ENCODE data around the gene MAP1LC3B.

MAP1LC3B gene

DNA sequence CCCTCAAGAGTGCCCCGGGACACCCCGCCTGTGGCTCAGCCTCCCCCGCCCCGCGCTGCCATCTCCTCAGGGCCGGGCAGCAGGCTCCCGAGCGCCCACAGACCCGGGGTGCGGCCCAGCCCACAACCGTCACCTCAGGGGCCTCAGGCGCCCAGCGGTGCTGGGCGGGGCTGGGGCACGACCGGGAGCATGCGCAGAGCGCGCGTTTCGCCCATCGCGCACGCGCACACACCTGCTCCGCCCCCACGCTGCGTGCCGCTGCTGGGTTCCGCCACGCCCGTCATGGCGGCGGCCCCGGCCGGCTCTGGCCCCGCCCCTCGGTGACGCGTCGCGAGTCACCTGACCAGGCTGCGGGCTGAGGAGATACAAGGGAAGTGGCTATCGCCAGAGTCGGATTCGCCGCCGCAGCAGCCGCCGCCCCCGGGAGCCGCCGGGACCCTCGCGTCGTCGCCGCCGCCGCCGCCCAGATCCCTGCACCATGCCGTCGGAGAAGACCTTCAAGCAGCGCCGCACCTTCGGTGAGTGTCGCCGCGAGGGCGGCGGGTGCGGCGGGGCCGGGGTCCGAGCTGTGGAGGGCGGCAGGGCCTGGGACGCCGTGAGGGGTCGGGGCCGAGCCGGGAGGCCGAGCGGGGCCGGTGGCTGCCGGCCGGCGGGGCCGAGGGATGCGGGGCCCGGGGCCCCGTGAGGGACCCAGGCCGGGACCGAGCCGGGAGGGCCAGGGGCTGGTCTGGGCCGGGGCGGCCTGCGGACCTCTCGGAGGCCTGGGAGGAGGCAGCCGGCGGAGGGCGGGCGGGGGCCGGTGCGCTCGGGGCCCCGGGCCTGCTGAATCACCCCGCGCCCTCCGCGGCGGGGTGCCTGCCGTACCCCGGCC lies at the start of gene MAP1LC3B:
TSS of gene MAP1LC3B (plus strand) at position 387 of the 871 bp plus-strand sequence. CDS start at position 479, 92 bp downstream.
- peak; percentile 92 to 97 (median 96) for DNase-seq (ENCODE audit: low read depth in 3 of 3)

DNA sequence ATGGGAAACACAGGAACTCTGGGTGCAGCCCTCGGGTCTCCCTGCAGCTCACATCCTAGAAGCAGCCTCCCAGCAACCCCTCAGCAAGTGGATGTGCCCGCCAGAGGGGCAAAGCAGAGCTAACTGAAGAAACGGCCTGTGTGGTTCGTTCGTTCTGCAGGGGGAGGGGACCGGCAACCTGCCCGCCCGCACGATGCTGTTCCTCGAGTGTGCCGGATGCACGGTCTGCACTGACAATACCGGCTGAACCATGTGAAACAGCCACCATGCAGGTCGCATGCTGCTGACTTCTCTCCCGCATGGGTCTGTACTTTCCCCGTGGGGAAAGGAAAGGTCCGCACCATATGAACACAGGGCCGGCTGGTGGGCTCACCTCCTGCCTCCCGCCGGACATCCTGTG lies 49.6 kb upstream of the MAP1LC3B start:
- DNase-seq (ENCODE audit: low read depth in 3 of 3): no peak

DNA sequence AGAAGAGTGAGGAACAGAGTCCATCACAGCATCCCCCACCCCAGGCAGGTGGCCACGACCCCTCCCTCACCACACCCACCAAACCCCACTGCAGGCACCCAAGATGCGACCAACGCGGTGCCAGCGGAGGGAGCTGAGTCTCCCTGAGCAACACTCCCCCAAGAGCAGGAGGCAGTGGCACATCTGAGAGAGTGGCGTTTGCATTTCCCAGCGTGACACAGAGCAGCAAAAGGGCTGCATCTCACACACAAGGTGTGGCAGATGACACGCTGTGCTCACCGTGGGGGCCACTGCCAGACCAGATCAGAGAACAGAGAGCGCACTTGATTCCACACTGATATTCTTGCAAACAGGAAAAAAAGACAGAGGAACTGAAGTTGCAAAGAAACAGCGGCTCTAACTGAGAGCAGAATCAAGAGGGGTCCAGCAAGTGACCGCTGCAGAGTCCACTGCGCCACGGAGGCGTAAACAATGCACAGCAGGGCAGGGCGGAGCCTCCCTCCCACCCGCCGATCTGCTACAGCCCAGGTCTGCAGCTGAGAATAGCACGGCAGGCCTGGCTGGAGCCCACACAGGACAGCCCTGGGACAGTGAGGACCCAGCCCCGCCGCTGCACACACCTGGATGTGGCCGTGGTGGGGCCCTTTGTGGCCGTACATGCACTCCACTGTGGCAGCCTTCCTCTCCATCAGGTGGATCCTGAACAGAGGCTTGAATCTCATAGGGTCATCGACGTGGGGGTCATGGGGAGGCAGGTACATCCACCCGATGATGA lies 49.0 kb upstream of the MAP1LC3B start:
- DNase-seq (ENCODE audit: low read depth in 3 of 3): no peak

DNA sequence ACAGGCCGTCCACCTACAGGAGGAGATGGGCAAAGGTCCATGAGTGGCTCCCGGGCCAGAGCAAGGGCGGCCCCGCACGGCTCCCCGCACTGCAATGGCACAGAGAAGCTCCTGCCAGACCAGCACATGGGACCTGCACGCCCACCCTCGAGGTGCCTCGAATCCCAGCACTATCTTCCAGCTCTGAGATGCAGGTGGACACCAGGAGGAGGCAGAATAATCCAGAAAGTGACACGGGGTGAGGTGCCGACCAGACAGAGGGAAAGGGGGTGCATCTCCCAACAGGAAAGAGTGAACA lies 48.4 kb upstream of the MAP1LC3B start:
- DNase-seq (ENCODE audit: low read depth in 3 of 3): no peak

DNA sequence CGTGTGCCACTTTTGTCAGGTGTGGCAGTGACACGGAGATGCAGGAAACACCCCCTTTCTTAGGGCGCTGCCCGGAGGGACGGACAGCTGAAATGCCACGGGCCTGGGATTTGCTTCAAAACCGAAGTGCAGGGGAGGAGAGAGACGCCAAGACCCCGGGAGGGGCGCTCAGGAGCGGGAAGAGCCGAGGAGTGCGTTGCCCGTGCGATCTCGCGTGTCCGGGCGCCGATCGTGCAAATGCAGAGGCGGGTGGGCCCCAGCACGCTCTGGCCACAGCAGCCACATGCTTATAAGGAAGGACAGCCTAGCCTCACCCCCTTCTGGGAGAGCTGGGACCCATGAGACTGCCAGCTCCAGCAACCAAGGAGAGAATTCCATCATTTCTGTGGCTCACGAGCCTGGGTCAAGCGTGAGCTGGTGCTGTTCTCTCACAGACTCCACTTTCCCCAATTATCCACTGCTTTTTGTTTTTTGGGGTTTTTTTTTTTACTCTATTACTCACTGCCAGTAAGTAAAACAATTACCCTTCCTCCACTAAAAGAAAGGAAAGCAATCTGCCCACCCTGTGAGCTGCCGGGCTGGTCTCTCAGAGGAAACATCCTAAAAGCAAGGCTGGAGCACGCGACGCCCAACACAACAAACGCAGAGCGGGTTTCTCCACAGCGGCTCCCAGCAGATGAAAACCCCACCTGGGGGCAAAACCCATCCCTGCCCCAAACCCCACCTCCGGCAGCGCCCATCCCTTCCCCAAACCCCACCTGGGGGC lies 47.8 kb upstream of the MAP1LC3B start:
- DNase-seq (ENCODE audit: low read depth in 3 of 3): no peak

DNA sequence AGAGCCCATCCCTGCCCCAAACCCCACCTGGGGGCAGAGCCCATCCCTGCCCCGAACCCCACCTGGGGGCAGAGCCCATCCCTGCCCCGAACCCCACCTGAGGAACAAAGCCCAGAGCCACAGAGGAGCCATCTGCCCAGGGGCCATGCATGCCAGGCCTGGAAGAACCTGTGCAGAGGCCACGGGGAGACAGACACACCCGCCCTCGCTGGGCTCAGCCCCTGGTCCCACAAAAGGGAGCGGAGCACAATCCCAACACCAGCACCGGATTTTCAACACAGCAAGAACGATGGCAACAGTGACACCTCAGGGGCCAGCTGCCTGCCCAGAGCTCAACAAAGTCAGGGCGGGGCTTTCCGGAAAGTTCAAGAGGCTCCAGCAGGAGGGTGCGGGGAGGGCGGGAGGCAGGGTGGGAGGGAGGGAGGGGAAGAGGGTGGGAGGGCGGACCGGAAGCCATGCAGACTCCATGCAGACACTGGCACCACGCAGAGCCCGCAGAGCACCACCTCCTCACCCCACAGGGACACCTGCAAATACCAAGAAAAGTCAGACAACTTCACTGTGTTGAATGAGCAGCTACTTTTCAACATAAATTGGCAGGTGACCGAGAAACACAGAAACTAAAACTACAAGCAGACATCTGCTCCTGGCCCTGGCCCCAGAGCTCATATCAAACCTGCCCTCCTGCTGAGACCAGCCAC lies 47.1 kb upstream of the MAP1LC3B start:
- DNase-seq (ENCODE audit: low read depth in 3 of 3): peak in 2 of 3 experiments; percentile 27 to 50

DNA sequence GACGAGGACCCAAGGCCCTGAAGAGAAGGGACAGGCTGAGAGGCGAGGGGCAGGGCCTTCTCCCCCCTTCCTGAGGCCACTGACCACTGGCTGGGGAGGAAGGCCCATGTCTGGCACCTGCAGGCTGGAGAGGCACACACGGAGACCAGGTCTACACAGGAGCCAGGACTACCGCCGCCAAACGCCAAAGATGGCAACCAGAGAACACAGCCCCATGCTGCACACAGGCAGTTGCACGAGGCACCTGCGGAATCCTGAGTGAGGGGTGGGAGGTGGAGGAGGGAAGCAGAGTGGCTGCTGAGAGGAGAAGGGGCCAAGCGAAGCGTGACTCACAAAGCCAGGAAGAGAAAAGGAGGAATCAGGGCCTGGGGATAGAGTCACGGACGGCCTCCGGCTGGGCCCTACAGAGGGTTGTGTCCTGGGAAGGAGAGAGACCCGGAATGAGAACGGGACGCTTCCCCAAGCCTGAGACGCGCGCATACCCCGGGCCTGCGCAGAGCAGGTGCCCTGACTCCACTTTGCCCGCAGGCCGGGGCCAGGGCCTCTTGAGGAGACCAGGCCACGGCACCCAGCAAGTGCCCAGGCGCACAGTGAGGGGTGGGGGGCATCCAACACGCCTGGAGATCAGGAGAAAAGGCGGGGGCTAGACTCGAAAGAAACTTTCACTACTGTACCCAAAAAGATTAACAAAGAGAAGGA lies 46.3 kb upstream of the MAP1LC3B start:
- no peak for DNase-seq (ENCODE audit: low read depth in 3 of 3)

DNA sequence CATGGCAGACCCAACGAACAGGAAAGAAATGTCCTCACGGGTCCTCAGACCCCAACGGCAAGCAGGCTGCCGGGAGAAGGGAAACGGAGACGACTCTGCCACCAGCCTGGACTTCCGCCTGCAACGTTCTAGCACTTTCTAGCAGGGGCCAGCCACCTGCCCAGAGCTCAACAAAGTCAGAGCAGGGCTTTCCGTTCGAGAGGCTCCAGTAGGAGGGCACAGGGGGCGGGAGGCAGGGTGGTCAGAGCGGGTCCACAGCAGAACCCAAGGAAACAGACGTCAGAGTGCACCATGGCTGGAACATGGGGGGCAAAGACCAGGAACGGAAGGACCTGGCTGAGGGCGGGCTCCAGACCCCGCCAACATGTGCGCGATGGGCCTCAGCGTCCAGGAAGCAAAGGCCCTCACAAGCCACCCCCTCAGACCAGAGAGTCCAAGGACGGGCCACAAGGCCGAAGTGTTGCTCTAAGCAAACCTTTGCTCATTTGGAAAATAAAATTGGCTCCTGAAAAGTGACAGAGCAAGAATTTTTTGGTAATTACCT lies 45.5 kb upstream of the MAP1LC3B start:
- DNase-seq (ENCODE audit: low read depth in 3 of 3): no peak

DNA sequence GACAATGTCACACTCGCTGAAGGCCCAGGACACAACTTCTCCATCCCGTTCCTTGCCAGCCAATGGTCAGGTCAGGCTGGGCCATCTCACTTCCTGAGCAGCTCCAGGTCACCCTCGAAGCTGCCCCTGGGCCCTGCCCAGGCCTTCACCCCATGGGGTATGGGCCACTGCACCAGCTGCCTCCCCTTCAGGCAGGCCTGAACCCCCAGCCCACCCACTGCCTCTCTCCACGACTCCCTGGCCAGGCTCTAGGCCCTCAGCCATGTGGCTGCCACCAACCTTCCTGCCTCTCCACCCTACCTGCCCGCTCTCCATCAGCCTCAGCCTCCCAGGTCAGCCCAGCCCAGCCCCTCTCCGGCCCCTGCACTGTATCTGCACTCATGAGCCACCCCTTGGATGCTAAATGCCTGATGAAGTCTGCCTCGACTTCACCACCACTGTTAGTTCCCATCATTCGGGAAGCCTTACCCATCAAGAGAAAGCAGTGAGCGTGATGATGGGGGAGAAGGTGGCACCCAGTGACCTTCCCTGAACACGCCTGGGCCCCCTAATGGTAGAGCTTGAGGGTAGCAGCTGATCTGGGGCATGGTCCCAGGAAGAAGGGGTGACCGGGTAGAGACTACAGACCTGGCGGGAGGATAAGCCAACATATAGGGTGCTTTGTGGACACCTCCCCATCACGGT lies 44.1 kb upstream of the MAP1LC3B start:
- DNase-seq (ENCODE audit: low read depth in 3 of 3): no peak

DNA sequence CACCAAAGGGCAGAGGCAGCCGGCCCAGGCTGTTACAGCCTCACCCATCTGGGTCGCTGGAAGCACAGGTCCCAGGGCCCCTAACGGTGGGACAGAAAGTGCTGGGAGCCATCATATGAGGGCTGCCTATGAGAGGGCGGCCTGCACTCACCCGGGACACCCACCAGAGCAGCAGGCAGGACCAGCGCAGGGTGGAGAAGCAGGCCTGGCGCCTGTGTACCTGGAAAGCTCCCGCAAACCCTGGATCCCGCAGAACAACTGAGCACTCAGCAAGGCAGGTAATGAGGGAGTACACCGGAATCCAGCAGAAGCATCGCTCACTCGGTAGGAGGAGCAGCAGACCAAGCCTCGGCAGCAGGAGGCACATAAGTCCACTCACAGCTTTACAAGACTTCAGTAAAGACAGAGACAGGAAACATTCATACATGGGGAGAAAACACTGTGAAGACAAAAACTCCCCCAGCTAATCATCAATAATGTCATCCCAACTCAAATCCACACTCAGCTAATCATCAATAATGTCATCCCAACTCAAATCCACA lies 43.4 kb upstream of the MAP1LC3B start:
- DNase-seq (ENCODE audit: low read depth in 3 of 3): no peak

DNA sequence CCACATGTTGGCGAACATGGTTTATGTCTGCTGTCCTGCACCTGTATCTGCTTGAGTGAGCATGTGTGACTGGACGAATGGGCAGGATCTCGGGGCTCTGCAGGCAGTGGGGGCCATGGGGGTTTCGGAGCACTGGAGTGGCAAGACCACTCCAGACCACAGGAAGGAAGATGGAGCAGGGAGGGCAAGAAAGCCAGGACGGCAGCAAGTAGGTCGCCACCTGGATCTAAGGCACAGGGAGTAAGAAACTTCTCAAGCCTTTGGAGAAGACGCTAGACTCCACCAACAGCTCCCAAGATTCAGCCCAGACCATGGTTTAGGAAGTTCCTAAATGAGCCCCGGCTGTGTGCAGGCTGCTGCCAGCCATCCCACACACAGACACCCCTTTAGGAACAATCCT lies 42.1 kb upstream of the MAP1LC3B start:
- no peak for DNase-seq (ENCODE audit: low read depth in 3 of 3)

DNA sequence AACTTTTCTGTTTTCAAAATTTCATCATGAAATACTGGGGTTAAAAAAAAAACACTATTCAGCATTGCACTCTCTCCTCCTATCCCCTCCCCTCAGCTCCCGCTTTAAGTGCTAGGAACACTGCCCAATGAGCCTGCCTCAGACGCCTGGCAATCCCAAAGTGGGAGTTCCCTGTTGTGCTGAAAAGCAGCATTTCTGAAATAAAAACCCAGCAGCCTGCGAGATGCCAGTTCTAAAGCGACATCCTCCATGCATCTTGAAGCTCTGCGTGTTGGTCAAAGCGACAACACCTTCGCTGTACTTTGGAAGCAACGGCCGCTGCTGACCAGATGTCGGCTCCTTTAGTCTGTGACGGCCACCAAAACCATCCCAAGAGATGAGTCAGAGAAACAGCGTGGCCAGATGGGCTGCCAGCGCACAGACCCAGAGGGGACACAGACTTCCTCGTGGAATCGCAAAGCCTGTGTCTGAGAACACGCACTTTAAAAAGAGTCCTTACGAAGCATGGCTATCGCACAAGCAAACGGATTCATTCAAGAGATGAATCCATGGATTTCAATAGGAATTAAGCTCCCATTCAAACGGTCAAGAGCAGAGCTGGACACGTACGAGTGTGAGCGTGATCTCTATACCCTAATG lies 41.3 kb upstream of the MAP1LC3B start:
- no peak for DNase-seq (ENCODE audit: low read depth in 3 of 3)

DNA sequence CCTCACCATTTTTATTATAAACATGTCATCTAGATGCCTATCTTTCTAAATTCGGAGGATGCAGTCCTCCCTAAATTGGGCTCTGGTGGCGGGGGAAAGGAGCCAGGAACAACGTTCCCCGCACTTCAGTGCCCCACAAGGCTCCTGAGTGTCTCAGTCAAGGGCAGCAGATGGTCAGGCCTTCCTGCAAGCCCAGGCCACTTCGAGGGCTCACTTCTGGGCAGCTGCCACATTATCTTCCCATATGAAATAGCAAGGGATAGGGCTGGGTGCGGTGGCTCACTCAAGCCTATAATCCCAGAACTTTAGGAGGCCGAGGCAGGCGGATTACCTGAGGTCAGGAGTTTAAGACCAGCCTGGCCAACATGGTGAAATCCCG lies 40.8 kb upstream of the MAP1LC3B start:
- DNase-seq (ENCODE audit: low read depth in 3 of 3): no peak

DNA sequence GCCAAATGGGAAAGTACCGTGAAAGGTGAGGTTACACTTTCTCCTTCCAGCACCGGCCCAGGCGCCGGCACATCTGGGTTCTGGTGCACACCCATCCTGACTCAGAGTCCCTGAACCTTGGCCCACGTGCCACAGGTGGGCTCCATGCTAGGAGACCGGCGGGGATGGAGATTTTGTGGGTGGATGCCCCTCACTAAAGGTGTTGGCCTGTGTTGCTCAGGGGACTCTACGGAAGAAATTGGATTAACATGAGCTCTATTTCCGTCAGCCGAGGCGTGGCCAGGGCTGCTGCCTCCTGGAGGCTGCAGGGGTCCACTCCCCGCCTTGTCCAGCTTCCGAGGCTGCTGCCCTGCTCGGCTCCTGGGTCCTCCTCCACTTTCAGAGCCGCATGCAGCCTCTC lies 39.3 kb upstream of the MAP1LC3B start:
- DNase-seq (ENCODE audit: low read depth in 3 of 3): no peak

DNA sequence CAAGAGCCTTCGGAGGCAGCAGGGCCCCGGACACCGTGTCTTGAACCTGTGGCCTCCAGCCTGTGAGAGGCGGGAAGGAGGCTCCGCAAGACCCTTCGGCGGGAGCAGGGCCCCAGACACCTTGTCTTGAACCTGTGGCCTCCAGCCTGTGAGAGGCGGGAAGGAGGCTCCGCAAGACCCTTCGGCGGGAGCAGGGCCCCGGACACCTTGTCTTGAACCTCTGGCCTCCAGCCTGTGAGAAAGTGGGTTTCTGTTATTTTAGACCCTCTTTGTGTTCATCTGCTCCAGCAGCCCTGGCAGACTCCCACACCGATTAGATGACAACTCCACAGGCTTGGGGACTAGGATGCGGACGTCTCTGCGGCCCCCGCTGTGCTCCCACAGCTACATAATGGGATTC lies 38.5 kb upstream of the MAP1LC3B start:
- no peak for DNase-seq (ENCODE audit: low read depth in 3 of 3)

DNA sequence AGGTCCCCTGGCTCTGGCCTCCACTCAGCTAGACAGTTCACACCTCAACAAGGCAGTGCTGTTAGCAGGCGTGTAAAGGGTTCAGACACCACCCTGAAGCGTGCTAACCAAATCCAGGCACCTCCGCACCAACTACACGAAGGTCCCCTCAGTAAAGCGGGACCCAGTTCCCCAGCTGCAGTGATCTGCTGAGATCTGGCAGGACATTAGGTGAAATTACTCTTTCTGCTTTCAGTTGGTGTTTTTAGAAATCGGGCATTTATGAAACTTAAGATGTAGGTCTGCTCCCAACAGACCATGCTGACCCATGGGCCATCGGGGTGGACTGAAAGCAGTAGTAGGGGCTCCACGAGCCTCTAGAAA lies 35.7 kb upstream of the MAP1LC3B start:
- DNase-seq (ENCODE audit: low read depth in 3 of 3): no peak

DNA sequence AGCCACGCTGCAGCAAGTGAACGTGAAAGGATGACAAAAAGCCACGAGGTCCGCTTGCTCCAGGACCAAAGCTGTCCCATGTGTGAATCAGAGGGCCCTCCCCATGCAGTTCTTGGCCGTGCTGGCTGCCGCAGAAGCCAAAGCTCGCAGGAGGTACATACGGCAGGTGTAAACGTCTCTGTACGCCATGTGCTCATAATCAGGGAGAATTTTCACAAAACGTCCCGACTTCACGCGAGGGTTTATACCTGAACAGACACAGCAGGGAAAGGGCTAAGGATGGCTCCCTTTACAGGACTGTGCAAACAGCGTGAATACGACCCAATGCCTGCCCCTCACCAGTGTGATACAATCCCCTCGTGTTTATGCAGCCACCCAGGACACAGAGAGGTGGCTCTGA lies 33.9 kb upstream of the MAP1LC3B start:
- DNase-seq (ENCODE audit: low read depth in 3 of 3): no peak

DNA sequence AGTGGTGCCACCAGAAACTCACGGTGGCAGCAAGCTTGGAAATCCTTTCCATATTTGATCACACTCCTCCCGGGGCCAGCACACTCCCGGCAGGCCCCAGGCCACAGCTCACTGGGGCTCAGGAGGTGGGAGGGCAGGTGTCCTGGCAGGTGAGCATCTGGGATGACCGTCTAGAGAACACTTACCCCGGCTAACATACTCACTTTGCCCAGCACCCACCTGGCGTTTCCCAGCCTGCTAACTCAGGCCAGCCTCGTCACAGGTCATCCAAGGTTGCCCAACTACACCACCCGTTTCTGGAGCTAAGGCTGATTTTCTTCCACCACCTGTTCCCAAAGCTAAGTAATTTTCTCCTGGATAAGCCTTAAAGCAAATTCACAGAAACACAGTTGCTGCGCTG lies 33.4 kb upstream of the MAP1LC3B start:
- DNase-seq (ENCODE audit: low read depth in 3 of 3): no peak

DNA sequence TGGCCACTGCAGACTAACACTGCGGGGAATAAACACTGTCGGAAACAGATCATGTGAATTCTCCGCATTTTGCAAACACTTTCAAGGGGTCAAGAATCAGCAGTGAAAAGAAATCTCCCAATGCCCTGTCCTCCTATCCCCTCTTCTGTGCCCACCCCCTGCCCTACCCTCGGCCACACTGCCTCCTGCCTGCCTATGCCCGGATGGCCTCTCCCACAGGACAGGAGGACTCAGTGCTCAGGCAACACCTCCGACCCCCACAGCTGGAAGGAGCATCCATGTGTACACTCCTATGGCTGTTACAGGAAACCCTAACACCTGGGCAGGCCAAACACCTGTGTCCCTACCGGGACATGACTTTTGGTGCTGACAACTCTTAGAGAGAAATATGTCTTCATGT lies 33.0 kb upstream of the MAP1LC3B start:
- no peak for DNase-seq (ENCODE audit: low read depth in 3 of 3)
